HG03025 (cell line): ENCODE results near the gene FAM151A.

Experiments
- ATAC-seq: cut with Tn5 transposase; IDR thresholded peaks from one replicate; pipeline ENCODE4 v1.9.1; 2021; ENCODE audit warnings: mild to moderate bottlenecking, moderate library complexity; ENCODE audit not compliant: unreplicated experiment, low FRiP score

FAM151A gene

DNA sequence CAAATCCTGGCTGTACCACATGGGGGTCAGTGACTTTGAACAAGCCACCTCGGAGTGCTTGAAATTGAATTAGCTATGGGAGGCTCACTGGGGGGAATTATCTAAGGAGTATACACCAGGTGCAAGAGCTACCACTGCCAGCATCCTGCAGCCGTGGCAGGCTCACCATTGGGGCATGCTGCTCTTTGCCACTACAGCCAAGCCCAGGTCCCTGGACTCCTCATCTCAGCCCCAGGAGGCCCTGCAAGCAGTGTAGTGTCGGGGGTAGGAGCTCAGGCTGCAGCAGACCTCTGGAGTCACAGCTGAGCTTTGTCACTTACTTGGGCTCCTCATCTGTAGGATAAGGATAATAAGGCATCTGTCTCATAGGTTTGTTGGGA is 40.0 kb downstream of the FAM151A start:
- no peak for ATAC-seq

DNA sequence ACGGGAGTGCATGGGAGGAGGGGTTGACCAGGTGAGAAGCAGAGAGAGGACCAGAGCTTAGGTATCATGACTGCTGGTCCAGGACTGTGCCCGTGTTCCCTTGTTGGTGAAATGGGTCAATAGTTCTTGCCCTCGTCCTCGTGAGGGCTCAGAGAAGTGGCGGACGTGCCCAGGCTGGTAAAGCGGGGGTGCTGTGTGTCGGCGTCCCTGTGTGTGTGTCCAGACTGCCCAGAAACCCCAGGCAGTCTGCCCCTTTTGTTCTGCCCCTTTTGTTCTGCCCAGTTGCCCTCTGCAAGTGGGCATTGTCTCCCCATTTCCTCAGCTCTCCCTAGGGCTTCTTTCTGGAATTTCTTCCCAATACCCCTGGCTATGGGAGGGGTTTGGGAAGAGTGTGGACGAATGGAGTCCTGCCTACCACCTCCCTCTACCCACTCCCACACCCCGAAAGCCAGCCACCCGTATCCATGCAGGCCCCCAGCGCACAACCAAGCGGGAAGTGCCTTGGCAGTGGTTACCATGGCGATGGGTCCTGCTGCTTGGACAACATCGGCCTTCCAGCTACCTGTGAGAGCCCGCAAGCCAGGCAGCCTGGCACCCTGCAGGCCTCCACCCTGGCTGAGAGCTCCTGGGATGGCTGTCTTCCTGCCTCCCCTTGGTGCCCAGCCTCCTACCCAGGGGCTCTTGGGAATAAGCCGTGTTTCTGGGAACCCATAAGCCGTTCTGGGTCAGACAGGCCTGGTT is 40.6 kb downstream of the FAM151A start:
- no peak for ATAC-seq

DNA sequence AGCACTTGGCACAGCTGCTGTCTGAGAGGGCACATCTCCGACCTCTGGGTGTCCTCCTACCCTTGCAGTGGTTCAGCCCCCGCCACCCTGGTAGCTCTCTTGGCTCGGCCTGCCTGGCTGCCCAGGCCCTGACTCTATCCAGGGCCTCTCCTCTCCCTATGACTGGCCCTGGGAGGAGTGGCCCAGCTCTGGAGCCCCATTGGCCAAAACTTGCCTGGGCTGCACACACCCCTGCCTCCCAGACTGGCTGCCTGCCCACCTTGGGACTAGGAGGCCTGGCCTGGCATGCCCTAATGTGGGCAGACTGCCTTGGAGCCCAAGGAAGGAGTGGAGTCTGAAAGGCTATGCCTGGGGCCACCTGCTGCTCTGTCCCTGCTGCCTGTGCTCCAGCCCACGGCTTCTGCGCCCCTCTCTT is 41.7 kb downstream of the FAM151A start:
- ATAC-seq: no peak

DNA sequence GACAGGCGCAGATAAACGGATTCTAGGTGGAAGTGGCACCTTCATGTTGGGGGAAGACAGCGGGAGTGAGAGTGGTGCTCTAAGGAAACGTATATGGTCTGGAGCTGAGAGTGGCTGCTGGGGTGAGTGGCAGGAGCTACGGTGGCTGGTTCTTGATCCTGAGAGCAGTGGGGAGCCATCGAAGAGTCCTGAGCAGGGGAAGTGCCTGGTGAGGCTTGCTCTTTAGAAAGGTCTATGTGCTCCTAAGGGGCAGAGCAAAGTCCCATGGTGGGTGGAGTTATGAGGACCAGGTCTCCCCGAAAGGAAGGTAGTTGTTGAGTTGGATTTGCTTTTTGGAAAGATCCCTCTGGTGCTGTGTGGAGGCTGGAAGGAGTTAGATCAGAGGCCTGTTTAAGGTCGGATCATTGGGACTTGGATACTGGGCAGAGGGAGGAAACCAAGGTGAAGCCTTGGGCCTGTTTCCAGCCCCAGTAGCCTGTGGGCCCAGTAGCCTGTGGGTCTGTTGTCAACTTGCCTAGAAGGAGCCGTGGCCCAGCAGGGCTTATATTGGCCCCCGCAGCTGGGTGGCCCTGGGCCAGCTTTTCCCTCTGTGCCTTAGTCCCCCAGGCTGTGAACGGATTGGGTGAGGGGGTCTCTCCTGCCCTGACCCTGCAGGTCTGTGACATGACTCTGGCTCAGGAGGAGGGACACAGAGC is 42.3 kb downstream of the FAM151A start:
- no peak for ATAC-seq

DNA sequence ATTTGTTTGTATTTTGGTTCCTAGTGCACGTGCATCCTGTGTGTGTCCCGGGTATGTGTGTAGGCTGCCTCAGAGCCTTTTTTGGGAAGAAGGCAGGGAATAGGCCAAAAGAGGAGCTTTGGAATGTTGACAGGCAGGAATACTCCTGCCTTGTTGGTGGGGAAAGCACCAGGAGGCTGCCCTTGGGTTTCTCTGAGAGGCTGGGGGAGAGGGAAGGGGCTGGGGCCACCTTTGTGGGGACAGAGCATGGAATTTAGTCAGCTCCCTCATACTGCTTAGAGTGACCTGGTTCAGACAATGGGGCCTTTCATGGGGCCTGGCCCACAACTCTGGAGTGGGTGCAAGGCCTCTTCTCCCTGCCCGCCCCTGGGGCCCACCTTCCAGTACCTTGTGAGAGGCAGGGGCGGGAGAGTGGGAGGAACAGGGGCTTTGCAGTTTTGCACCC is 44.0 kb downstream of the FAM151A start:
- ATAC-seq: no peak

DNA sequence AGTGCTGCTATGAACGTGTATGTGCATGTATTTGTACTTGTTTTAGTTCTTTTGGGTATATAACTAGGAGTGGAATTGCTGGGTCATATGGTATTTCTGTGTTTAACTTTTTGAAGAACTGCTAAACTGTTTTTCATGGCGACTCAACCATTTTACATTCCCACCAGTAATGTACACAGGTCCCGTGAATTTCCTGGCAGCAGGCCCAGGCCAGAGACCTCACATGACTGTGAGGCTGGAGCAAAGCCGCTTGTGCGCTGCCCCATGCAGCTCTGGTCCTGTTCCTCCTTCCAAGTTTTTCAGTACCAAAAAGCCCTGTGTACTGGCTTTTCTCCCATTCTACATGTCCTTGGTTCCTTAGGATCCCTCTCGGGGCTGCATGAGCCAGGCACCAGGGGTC is 45.7 kb downstream of the FAM151A start:
- ATAC-seq: no peak

DNA sequence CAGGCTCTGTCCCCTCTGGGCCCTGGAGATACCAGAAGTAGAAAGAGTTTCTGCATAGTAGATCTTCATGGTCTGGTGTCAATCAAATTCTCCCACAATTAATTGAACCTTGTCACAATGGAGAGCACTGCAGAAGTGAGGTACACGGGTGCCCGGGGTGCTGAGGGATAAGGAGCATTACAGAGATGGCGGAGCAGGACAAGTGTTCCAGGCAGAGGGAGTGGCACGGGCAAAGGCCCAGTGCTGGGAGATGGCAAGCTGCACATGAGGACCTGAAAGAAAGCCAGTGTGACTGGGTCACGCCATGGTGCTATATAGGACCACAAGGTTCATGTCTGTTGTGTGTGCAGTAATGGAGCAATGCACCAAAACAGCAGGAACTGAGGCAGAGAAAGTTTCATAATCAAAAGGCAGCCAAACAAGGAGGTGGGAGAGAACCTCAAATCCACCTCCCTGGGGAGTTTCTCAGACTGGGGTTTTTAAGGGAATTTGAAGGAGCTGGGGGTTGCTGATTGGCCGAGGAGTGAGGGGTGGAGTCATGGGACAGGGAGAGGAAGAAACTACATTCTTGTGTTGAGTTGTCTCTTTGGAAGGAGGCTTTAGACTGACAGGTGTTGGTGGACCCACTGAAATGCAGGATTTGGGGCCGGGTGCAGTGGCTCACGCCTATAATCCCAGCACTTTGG is 47.6 kb downstream of the FAM151A start:
- ATAC-seq: no peak

DNA sequence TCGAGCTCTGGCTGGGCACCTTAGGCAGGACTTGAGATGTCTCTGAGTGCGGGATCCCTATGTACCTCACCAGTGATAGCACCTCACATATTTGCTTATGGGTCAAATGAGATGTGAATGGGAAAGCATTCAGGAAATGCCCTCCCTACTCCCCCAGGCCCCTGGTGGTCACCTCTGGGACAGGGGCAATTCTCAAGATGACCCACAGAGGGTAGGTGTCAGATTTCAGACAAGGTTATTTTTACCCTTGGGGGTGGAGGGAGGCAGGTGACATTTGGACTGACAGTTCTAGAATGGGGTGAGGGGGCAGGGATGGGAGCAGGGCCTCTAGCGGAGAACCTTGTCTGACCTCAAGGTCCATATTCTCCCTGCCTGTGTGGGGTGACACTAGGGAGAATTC is 48.2 kb downstream of the FAM151A start:
- no peak for ATAC-seq

DNA sequence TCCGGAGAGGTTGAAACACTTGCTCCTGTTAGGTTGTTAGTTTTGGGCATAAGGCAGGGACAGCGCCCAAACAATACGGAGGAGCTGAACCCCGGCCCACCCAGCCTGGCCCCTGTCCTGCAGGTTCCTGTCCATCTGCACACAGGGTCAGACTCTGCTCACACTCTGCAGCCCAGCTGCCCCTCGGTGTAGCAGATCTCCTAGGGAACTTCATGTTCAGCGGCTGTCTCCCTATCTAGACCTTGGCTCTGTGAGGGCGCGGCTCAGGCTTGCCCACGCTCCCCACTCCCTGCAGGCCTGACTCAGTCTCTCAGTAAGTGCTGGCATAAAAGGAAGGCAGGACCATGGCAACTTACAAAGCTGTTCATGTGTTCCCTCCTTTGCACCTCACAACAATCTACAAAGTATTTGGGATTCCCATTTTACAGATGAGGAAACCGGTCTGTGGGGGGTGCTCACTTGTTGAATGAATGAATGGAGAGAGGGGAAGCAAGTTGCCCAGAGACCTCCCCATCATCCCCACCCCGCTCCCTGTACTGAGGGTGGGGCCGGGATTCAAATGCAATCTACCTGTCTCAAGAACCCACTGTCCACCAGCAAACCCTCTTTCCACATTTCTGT is 49.1 kb downstream of the FAM151A start:
- no peak for ATAC-seq

DNA sequence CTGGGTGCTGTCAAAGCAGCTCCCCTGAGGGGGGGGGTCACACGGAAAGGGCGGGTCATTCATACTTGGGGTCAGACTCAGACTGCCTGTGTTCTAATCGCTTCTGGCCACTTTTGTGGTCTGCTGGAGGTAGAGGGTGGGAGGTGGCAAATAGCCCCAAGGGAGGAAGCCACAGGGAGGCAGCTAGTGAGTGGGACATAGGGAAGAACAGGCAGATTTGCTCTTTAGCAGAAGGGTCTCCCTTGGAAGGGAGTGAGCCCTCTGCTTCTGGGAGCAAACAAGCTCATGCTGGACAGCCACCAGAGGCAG is 50.8 kb downstream of the FAM151A start:
- no peak for ATAC-seq

DNA sequence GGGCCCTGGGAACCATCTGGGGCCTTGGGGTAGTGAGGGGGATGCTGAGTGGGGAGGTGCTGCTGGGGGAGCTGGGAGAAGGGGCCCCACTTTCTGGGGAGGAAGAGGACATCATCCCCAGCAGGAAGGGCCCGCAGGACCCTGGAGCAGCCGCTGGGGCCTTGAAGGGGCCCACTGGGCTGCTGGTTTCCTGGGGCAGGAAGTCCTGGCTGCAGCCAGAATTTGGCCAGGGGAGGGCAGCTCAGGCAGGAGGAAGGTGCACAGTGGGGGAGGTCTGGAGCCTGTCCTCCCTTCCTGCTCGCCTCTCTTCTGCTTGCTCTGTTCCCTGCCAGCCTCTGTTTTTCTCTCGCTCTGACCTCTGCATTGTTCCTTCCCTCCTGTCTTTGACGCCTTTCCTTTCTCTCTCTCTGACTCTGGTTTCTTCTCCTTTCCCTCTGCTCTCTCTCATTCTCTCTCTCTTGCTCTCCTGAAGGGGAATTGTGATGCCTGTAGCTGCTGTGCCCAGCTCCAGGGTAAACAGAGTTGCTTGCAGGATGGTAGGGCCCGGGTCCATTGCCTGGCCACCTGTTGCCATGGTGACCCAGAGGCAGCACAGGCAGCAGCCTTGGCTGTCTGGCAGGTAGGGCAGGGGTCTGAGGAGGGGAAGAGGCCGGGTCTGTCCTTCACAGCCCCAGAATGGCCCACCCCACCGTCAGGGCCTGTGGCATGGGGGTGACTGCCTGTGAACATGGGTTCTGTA is 51.4 kb downstream of the FAM151A start:
- ATAC-seq: no peak

DNA sequence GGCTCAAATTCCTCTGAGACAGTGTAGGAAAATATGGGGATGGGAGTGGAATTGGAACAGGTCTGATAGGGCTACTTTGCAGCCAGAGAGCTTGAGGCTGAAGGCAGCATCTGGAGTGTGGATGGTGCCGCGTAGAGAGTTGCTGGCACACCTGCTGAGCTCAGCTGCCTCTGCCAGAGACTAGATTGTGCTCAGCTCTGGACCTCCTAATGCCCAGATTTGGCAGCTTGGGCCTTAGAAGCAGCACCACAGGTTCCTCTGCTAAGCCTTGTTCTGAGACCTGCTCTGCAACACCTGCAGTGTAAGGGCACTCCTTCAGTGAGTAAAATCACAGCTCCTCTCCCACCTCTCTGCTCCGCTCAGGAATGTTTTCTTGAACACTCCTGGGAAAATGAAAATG is 52.0 kb downstream of the FAM151A start:
- ATAC-seq: no peak

DNA sequence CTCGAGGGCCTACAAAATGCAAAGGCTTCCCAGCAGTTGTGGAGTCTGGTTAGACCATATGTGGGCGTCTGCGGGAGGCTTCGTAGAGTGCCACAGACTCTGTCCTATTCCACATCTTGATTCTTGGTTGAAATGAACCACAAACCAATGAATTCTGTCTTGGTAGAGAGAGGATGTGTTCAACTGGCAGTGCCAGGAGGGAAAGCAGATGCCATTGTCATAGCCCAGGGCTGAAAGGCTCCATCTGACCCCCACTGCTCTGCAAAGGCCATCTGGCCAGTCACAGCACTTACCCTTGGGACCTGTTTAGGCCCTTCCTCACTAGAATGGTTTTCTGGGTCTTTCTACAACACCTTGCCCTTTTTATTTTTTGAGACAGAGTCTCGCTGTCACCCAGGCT is 53.2 kb downstream of the FAM151A start:
- no peak for ATAC-seq

DNA sequence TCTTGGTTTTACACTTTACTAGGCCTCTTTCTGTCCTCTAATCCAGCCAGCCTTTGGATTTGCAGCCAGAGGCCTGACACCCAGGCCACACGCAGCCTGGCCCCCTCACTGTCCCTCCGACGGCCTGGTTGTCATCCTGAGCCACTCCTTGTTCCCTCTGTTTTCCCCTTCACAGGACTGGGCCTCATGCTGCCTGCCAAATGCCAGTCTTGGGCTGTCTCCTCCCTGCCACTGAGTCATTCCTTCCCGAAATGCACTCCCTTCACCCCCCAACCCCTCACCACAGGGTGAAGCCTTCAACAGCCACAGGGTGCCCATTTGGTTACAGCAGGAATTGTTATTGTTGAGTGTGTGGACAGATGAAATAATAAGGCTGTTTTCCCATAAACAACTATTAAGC is 54.0 kb downstream of the FAM151A start:
- no peak for ATAC-seq

DNA sequence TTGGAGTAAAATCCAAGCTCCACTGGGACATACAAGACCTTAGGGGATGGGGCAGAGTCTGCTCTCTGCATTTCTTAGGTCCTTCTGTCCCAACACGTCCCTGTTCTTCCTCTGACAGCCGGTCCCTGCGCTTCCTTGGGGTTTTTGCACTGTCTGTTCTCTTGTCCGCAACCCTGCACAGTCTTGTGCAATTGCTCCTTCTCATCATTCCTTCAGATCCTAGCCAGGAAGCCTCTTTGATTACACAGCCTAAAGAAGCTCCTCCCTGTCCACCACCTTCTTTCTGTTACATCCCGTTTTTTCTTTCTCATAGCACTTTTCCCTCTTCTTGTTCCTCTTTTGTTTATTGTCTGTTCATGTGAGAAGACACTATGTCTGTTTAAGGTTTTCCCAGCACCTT is 55.4 kb downstream of the FAM151A start:
- ATAC-seq: no peak

DNA sequence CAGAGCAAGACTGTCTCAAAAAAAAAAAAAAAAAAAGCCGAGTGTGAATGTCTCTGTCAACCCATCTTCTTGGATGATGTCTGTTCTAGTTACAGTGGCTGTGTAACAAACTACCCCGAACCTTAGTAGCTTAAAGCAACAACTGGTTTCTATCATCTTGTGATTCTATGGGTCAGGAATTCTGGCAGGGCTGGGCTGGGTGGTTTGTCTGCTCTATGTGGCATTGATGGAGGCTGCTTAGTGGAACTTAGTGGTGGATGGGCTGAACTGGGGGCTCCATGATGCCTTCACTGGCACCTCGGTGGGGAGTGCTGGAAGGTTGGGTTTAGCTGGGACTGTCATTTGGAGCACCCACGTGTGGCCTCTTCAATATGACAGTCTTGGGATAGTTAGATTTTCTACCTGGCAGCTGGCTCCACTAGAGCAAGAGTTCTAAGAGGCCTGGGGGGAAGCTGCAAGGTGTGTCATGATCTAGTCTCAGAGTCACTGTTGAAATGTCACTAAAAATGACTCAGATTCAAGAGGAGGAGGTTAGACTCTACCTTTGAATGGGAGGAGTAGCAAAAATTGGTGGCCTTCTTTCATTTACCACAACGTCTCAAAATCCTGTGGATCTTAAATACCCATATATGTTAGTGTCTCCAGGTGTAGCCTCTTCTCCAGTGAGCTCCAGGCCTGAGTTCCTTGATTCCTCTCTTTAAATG is 56.7 kb downstream of the FAM151A start:
- no peak for ATAC-seq

DNA sequence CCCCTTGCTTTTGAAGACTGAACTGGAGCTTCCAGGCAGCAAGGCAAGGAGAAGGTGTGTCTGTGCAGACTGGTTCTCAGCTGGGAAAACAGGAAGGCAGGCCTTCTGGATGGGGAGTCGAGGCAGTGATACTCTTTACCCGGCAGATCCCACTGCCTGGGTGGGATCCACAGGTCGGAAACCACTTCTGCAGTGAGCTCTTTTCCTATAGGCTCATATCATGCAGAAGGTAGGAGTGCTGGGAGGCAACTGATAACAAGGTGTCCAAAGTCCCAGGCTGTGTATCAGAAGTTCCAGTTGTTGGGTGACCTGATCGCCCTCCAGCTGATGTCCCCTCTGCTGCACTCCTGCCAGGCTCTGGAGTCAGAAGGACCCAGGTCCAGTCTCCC is 58.2 kb downstream of the FAM151A start:
- no peak for ATAC-seq

DNA sequence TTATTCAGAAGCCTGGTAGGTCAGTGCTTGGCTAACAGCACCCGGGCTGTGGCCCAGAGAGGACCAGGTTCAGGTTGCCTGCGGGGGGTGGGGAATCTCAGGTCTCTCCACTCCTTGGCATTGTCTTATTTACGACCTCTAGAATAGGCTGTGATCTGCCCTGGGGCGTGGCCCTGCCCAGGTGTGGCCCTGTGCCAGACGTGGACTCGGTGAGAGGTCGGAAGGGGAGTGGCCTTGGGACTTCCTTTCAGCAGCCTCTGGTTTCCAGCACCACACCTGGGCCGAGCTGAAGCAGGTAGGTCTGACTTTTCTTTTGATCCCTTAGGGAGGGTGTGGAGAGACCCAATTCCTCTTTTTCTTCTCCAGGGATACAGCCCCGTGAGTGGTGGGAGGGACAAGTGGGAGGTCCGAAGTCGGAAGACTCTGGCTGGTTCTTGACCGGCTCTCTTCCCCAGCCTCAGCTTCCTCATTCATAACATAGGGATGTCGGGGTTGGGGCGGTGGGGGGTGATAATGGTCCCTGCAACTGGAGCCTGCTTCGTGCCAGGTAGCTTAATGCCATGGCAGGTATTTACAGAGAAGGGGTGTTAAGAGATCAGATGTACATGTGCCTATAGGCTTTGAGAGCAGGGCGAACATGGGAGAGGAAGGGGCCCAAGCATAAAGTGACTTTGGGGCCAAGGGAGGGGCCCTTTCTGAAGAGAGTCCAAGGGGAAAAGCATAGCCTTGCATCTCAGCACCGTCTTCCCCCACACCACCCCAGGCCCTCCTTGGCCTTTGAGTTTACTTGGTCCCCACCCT is 58.8 kb downstream of the FAM151A start:
- ATAC-seq: no peak

DNA sequence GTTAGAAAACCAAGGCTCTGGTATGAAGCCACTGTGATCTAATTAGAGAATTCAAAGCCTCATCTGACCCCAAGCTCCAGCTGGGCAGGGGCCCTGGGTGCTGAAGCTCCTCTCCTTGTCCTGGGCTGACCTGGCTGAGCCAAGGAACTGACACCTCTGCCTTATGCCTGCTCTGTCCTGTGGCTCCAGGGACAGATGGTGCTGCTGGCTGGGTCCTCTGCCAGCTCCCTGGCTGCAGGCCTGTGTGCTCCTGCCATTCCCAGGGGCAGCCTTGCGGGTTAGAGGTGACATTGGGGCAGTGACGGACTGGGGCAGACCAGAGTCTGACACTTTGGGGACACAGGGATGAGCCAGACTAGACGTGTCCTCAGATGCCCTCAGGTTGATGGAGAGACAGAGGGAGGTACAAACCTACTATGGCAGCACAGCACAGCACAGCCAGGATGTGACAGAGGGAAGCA is 63.5 kb downstream of the FAM151A start:
- no peak for ATAC-seq
